Measurements from ENCODE around the gene KNDC1. TPM values are rescaled to one million over a fixed set of nuclear protein-coding genes. Genes with fewer than 3 reads are reported as not detected.
"Not testable (repeated sequence)": the region's sequence is repeated elsewhere in the genome, so short reads cannot be mapped to it uniquely, and the experiment has no call there.

The KNDC1 gene
- total RNA-seq, 1 donor from 2014 or later = 0.55 TPM

- no peaks in the 10 kb centered on the region for H3K27me3 Mint-ChIP-seq (ENCODE audit: low read depth)
- H3K27ac Mint-ChIP-seq (ENCODE audit: unreplicated experiment) = no peak overlapping the region
- no peak overlapping the region for H3K4me3 Mint-ChIP-seq (ENCODE audit: unreplicated experiment)
- no peaks in the 10 kb centered on the region for H3K36me3 Mint-ChIP-seq (ENCODE audit: low read depth)
- DNase-seq (ENCODE audit: low spot score) = no peak
- no peak for TF ChIP-seq CTCF (IDR thresholded peaks at IDR 0.05)
- peaks cover 8% of the 10 kb centered on the region for H3K4me1 Mint-ChIP-seq (ENCODE audit: low read depth)
- H3K9me3 Mint-ChIP-seq (ENCODE audit: low read depth) = no peaks in the 10 kb centered on the region
Observed at GRCh38 chr10:133264461-133264860, 104.4 kb downstream of the KNDC1 start.

GRCh38 chr10:133265052-133265451 is 105.0 kb downstream of the KNDC1 start:
- H3K4me3 Mint-ChIP-seq (ENCODE audit: unreplicated experiment); H3K4me1 Mint-ChIP-seq (ENCODE audit: low read depth); H3K27ac Mint-ChIP-seq (ENCODE audit: unreplicated experiment); H3K36me3 Mint-ChIP-seq (ENCODE audit: low read depth); DNase-seq (ENCODE audit: low spot score); H3K27me3 Mint-ChIP-seq (ENCODE audit: low read depth); H3K9me3 Mint-ChIP-seq (ENCODE audit: low read depth): not testable (repeated sequence)

- Mint-ChIP-seq H3K4me3 (ENCODE audit: unreplicated experiment) (no peak overlapping the region), H3K27me3 (ENCODE audit: low read depth) (no peaks in the 10 kb centered on the region), H3K36me3 (ENCODE audit: low read depth) (no peaks in the 10 kb centered on the region), H3K9me3 (ENCODE audit: low read depth) (no peaks in the 10 kb centered on the region), H3K4me1 (ENCODE audit: low read depth) (no peaks in the 10 kb centered on the region), H3K27ac (ENCODE audit: unreplicated experiment) (no peak overlapping the region)
- TF ChIP-seq CTCF (IDR thresholded peaks at IDR 0.05) = no peak
- DNase-seq (ENCODE audit: low spot score) = no peak
Observed at GRCh38 chr10:133266056-133266795, 106.2 kb downstream of the KNDC1 start.

- no peaks in the 10 kb centered on the region for H3K4me1 Mint-ChIP-seq (ENCODE audit: low read depth)
- no peak overlapping the region for H3K4me3 Mint-ChIP-seq (ENCODE audit: unreplicated experiment)
- H3K36me3 Mint-ChIP-seq (ENCODE audit: low read depth) = no peaks in the 10 kb centered on the region
- H3K27me3 Mint-ChIP-seq (ENCODE audit: low read depth) = no peaks in the 10 kb centered on the region
- no peaks in the 10 kb centered on the region for H3K9me3 Mint-ChIP-seq (ENCODE audit: low read depth)
- no peak for TF ChIP-seq CTCF (IDR thresholded peaks at IDR 0.05)
- no peak overlapping the region for H3K27ac Mint-ChIP-seq (ENCODE audit: unreplicated experiment)
- no peak for DNase-seq (ENCODE audit: low spot score)
Observed at GRCh38 chr10:133267293-133267692, 107.3 kb downstream of the KNDC1 start.

GRCh38 chr10:133267829-133268228 is 107.8 kb downstream of the KNDC1 start:
- Mint-ChIP-seq H3K36me3 (ENCODE audit: low read depth) (no peaks in the 10 kb centered on the region), H3K4me3 (ENCODE audit: unreplicated experiment) (no peak overlapping the region), H3K9me3 (ENCODE audit: low read depth) (no peaks in the 10 kb centered on the region), H3K4me1 (ENCODE audit: low read depth) (no peaks in the 10 kb centered on the region), H3K27me3 (ENCODE audit: low read depth) (no peaks in the 10 kb centered on the region), H3K27ac (ENCODE audit: unreplicated experiment) (no peak overlapping the region)
- DNase-seq (ENCODE audit: low spot score) = no peak
- no peak for TF ChIP-seq CTCF (IDR thresholded peaks at IDR 0.05)

- no peaks in the 10 kb centered on the region for H3K9me3 Mint-ChIP-seq (ENCODE audit: low read depth)
- H3K27me3 Mint-ChIP-seq (ENCODE audit: low read depth) = no peaks in the 10 kb centered on the region
- H3K4me1 Mint-ChIP-seq (ENCODE audit: low read depth) = no peaks in the 10 kb centered on the region
- TF ChIP-seq CTCF (IDR thresholded peaks at IDR 0.05) = no peak
- H3K4me3 Mint-ChIP-seq (ENCODE audit: unreplicated experiment) = no peak overlapping the region
- no peak overlapping the region for H3K27ac Mint-ChIP-seq (ENCODE audit: unreplicated experiment)
- DNase-seq (ENCODE audit: low spot score) = no peak
- no peaks in the 10 kb centered on the region for H3K36me3 Mint-ChIP-seq (ENCODE audit: low read depth)
Observed at GRCh38 chr10:133268532-133268931, 108.5 kb downstream of the KNDC1 start.

All from chondrocyte (in vitro differentiated cells).